HepG2 (cell line): ENCODE measurements around the gene PTPRN. TPM values are rescaled to one million over a fixed set of nuclear protein-coding genes. Genes with fewer than 3 reads are reported as not detected.
A peak's percentile ranks its signal among the peaks of the same experiment; 100 is the strongest.

Experiments
- AKNA ChIP-seq: sonication (generic); formaldehyde crosslinking; IDR thresholded peaks from 2 replicates; pipeline ENCODE4 v1.4.0; 2020; ENCODE audit warnings: missing genetic modification reagents, borderline replicate concordance
- ARID3A ChIP-seq: IDR thresholded peaks from 2 replicates; pipeline ENCODE4 v1.6.1; 2012; ENCODE audit warnings: low read depth, low read length, improper control_type of control experiment
- GATAD1 ChIP-seq: IDR thresholded peaks from 2 replicates; pipeline ENCODE4 v1.6.1; 2016; ENCODE audit warnings: missing genetic modification reagents, missing compliant biosample characterization
- PBX2 ChIP-seq: IDR thresholded peaks from 2 replicates; pipeline ENCODE4 v1.6.1; 2016; ENCODE audit warnings: control low read depth
- POGK ChIP-seq: sonication (generic); formaldehyde crosslinking; conservative IDR thresholded peaks from 2 replicates; pipeline ENCODE4 v1.8.0; 2022; ENCODE audit warnings: mild to moderate bottlenecking, moderate library complexity, missing genetic modification reagents
- THAP9 ChIP-seq: sonication (generic); formaldehyde crosslinking; IDR thresholded peaks from 2 replicates; pipeline ENCODE4; 2020; ENCODE audit warnings: missing genetic modification reagents, mild to moderate bottlenecking, borderline replicate concordance
- ZNF331 ChIP-seq: sonication (generic); formaldehyde crosslinking; IDR thresholded peaks from 2 replicates; pipeline ENCODE4 v1.4.0; 2020; ENCODE audit warnings: missing genetic modification reagents
- ZNF460 ChIP-seq: sonication (generic); formaldehyde crosslinking; IDR thresholded peaks from 2 replicates; pipeline ENCODE4 v1.5.1; 2020; ENCODE audit warnings: missing genetic modification reagents, mild to moderate bottlenecking, borderline replicate concordance
- ZNF704 ChIP-seq: sonication (generic); formaldehyde crosslinking; IDR thresholded peaks from 2 replicates; pipeline ENCODE4 v1.8.1; 2023; ENCODE audit warnings: mild to moderate bottlenecking, inconsistent platforms, moderate library complexity, missing genetic modification reagents, borderline replicate concordance
- polyA plus RNA-seq, 8 experiments: library from polyadenylated mRNA; depleted of rRNA in 3 of 8; stranded (reverse) in 7 of 8; unstranded in 1 of 8; fragments of >200 nt; fragmentation: Illumina TruSeq in 4 of 8; extraction: Trizol in 4 of 8; gene quantifications; 2 replicates each; pipeline versions ENCODE4 v1.2.1 to v1.2.3, GENCODE V29; 2011 to 2016; ENCODE audit warnings: low read depth in 4 of 8, missing spikeins in 1 of 8, mixed read lengths in 1 of 8; ENCODE audit not compliant: insufficient read depth in 1 of 8
- total RNA-seq, 5 experiments: library from RNA; depleted of rRNA; stranded (reverse); fragments of >200 nt; fragmentation: Illumina TruSeq; extraction: Trizol; gene quantifications; 2 replicates each; pipeline ENCODE4 v1.2.3, GENCODE V29; 2016; ENCODE audit warnings: low read depth in 1 of 5

Gene PTPRN
- total and polyA plus RNA-seq, 2 of the 13 experiments (the other 11 are each of a cell fraction or from before 2014, with no cell fraction given): 0.26 TPM; not detected in 1

- no peak for TF ChIP-seq ARID3A
- TF ChIP-seq ZNF331 (CRISPR knock-in tag): peak; percentile 51; the same call in 1 of the 2 replicates
- no peak for TF ChIP-seq PBX2
- no peak for TF ChIP-seq GATAD1 (CRISPR knock-in tag)
- TF ChIP-seq AKNA (CRISPR knock-in tag): no peak
- peak; percentile 70; the same call in 1 of the 2 replicates for TF ChIP-seq ZNF704 (CRISPR knock-in tag)
- TF ChIP-seq ZNF460 (CRISPR knock-in tag): no peak
- TF ChIP-seq THAP9 (CRISPR knock-in tag): no peak; the same call in 1 of the 2 replicates
- TF ChIP-seq POGK: 0 out of 2 replicates have a peak, but pooled peaks have one; percentile 61
These were observed 55.2 kb downstream of the PTPRN start, which contains the start of gene TUBA4A (continued) for GRCh38 chr2:219253753-219254589.
